Amniotic epithelial cell (primary cell): Measurements from ENCODE around the gene SNX8.

Experiments
- DNase-seq: peaks from one replicate; pipeline ENCODE4 v3.0.0-alpha.2; 2010; ENCODE audit warnings: low read depth

The SNX8 gene

GRCh38 chr7:2260820-2261219, 53.4 kb downstream of the SNX8 start:
- no peak for DNase-seq

- no peak for DNase-seq
Observed at GRCh38 chr7:2259480-2259879, 54.8 kb downstream of the SNX8 start.

GRCh38 chr7:2258661-2259365, 55.4 kb downstream of the SNX8 start:
- DNase-seq, result no peak

- no peak for DNase-seq
Observed at GRCh38 chr7:2257651-2258050, 56.6 kb downstream of the SNX8 start.

- DNase-seq, result no peak
Observed at GRCh38 chr7:2257046-2257551, 57.1 kb downstream of the SNX8 start.

GRCh38 chr7:2256306-2257045, 57.8 kb downstream of the SNX8 start:
- DNase-seq, result no peak

- no peak for DNase-seq
Observed at GRCh38 chr7:2255145-2256139, 58.8 kb downstream of the SNX8 start.

- DNase-seq, result no peak
Observed at GRCh38 chr7:2254429-2255144, 59.7 kb downstream of the SNX8 start.

GRCh38 chr7:2253525-2254244, 60.6 kb downstream of the SNX8 start:
- no peak for DNase-seq

- DNase-seq, result peak; percentile 79
Observed at GRCh38 chr7:2253021-2253420, 61.2 kb downstream of the SNX8 start.

GRCh38 chr7:2251841-2252771, 62.1 kb downstream of the SNX8 start:
- DNase-seq, result no peak

- no peak for DNase-seq
Observed at GRCh38 chr7:2251381-2251780, 62.9 kb downstream of the SNX8 start.

GRCh38 chr7:2249744-2250323, 64.4 kb downstream of the SNX8 start:
- DNase-seq, result no peak

- peak; percentile 95 for DNase-seq
Observed at GRCh38 chr7:2248984-2249694, 65.1 kb downstream of the SNX8 start.

GRCh38 chr7:2247141-2247995, 66.9 kb downstream of the SNX8 start:
- DNase-seq, result no peak

- DNase-seq, result no peak
Observed at GRCh38 chr7:2245883-2246675, 68.2 kb downstream of the SNX8 start.
